OCI-LY7 (cell line): ENCODE data around the gene TBC1D5. TPM values are rescaled to one million over a fixed set of nuclear protein-coding genes. Genes with fewer than 3 reads are reported as not detected.

Experiments used
- BruUV-seq: library from RNA; stranded (reverse); fragments of 400-500 nt; replicated peaks from 2 replicates; lab custom pipeline; 2021; lab: Mats Ljungman, UMichigan
- CTCF ChIA-PET: fragments of 300-600 bp; sonication (Branson Sonifier 250); formaldehyde crosslinking; loops from one replicate; lab custom pipeline; 2022; ENCODE audit warnings: antibody characterized with exemption; ENCODE audit not compliant: unreplicated experiment; lab: Charles Lee
- POLR2A ChIA-PET: fragments of 300-600 bp; sonication (Branson Sonifier 250); formaldehyde crosslinking; loops from one replicate; lab custom pipeline; 2022; ENCODE audit warnings: antibody characterized with exemption; lab: Charles Lee
- DNase-seq: peaks from one replicate; pipeline ENCODE4 v3.0.0-alpha.2; 2015; ENCODE audit warnings: low spot score
- H2AFZ ChIP-seq: fragments of 200-600 bp; sonication (generic), shearing (Covaris generic); 2 replicates; pipeline ENCODE4 v1.6.1; 2014; ENCODE audit warnings: mild to moderate bottlenecking, antibody characterized with exemption, low read length, moderate library complexity
- H3K27ac ChIP-seq: fragments of 200-600 bp; sonication (generic); 2 replicates; pipeline ENCODE4 v1.5.1; 2014; ENCODE audit warnings: mixed run types, low read depth, mild to moderate bottlenecking, moderate library complexity, low read length, inconsistent platforms; ENCODE audit not compliant: poor library complexity, severe bottlenecking
- H3K36me3 ChIP-seq: fragments of 200-600 bp; sonication (generic); 2 replicates; pipeline ENCODE4 v1.6.1; 2014; ENCODE audit warnings: mild to moderate bottlenecking, antibody characterized with exemption, low read length, moderate library complexity, mixed read lengths; ENCODE audit not compliant: insufficient read depth
- H3K4me1 ChIP-seq: fragments of 200-600 bp; sonication (generic); 2 replicates; pipeline ENCODE4 v1.5.1; 2014; ENCODE audit warnings: mild to moderate bottlenecking, low read length; ENCODE audit not compliant: insufficient read depth, poor library complexity, severe bottlenecking
- H3K4me2 ChIP-seq: fragments of 200-600 bp; sonication (generic); 2 replicates; pipeline ENCODE4 v1.6.1; 2014; ENCODE audit warnings: mild to moderate bottlenecking, low read length
- H3K4me3 ChIP-seq: fragments of 200-600 bp; sonication (generic); 2 replicates; pipeline ENCODE4 v1.5.1; 2014; ENCODE audit warnings: mild to moderate bottlenecking, low read depth, low read length; ENCODE audit not compliant: poor library complexity, severe bottlenecking
- H3K79me2 ChIP-seq: fragments of 200-600 bp; sonication (generic); 2 replicates; pipeline ENCODE4 v1.6.1; 2016; ENCODE audit warnings: low read depth, mild to moderate bottlenecking, low read length, moderate library complexity, mixed read lengths; ENCODE audit not compliant: insufficient read depth
- H3K9me2 ChIP-seq: fragments of 200-600 bp; sonication (generic); 2 replicates; pipeline ENCODE4 v1.6.1; 2016; ENCODE audit warnings: mild to moderate bottlenecking, low read length, mixed read lengths; ENCODE audit not compliant: insufficient read depth
- H3K9me3 ChIP-seq: fragments of 200-600 bp; sonication (generic); 2 replicates; pipeline ENCODE4 v1.6.1; 2014; ENCODE audit warnings: mild to moderate bottlenecking, mixed run types, low read length, mixed read lengths
- H4K20me1 ChIP-seq: fragments of 200-600 bp; sonication (generic); 2 replicates; pipeline ENCODE4 v1.6.1; 2014; ENCODE audit warnings: mild to moderate bottlenecking, antibody characterized with exemption, low read length, moderate library complexity, mixed read lengths; ENCODE audit not compliant: insufficient read depth
- CTCF ChIP-seq: fragments of 200-600 bp; sonication (generic); conservative IDR thresholded peaks from 2 replicates; pipeline ENCODE4 v1.5.1; 2014; ENCODE audit warnings: mild to moderate bottlenecking, antibody characterized with exemption, low read length, moderate library complexity, mixed read lengths
- EZH2phosphoT487 ChIP-seq: fragments of 200-600 bp; sonication (generic); IDR thresholded peaks from 2 replicates; pipeline ENCODE4 v1.6.1; 2018; ENCODE audit warnings: low read depth, borderline replicate concordance, mild to moderate bottlenecking, mixed run types, antibody characterized with exemption, low read length, moderate library complexity, mixed read lengths
- intact Hi-C: fragments of 100-400 bp; cut with micrococcal nuclease; formaldehyde crosslinking; loops from one replicate; pipeline ENCODE4 v1.10.0; 2022; ENCODE audit not compliant: unreplicated experiment
- total RNA-seq, 2 experiments: library from RNA; depleted of rRNA in 1 of 2; stranded (reverse); fragments of >200 nt in 1 of 2; shearing (Covaris generic) in 1 of 2; gene quantifications; 2 replicates each; pipeline ENCODE4 v1.2.3, GENCODE V29; 2014 to 2022

The TBC1D5 gene
- total RNA-seq, 2 experiments from 2014 or later = 78.5 to 82.4 TPM

GRCh38 chr3:17602126-17602525 is 140.3 kb downstream of the TBC1D5 start:
- POLR2A ChIA-PET = no interaction called here
- H2AFZ ChIP-seq = no peak overlapping the region
- H3K27ac ChIP-seq = no peak overlapping the region
- CTCF ChIA-PET = no interaction called here
- TF ChIP-seq EZH2phosphoT487 (no peak), CTCF (no peak)
- H3K4me3 ChIP-seq = no peak overlapping the region
- no peak overlapping the region for H3K4me2 ChIP-seq
- no peaks in the 10 kb centered on the region for H3K4me1 ChIP-seq
- BruUV-seq = no TSS peak
- H3K36me3 ChIP-seq = no peaks in the 10 kb centered on the region
- 0 out of 2 replicates have a peak, but pooled peaks cover 6% of the 10 kb centered on the region for H3K9me3 ChIP-seq
- H3K9me2 ChIP-seq = no peaks in the 10 kb centered on the region
- H4K20me1 ChIP-seq = no peaks in the 10 kb centered on the region
- no peak for DNase-seq
- no peaks in the 10 kb centered on the region for H3K79me2 ChIP-seq
- intact Hi-C loops = no loop called here

DNA sequence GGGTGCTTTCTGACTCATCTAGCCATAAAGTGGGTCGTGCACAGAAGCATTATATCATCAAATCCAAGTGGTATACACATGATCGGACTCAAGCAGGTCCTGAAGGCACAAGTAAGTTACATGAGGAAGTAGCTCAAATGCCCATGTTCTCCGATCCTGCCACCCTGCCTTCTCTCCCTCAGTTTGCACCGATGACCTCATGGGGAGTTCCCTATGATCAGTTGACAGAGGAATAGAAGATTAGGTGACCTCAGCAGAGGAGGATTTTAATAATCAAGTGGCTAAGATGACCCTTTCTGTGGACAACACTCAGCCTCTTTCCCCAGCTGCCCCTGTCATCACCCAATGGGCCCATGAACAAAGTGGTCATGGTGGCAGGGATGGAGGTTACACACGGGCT is 149.5 kb downstream of the TBC1D5 start:
- no peak overlapping the region for H3K4me3 ChIP-seq
- H3K79me2 ChIP-seq = no peaks in the 10 kb centered on the region
- ChIA-PET CTCF (no interaction called here), POLR2A (interaction anchor here (1.1 kb wide), 1 partner anchor 150 kb away, joined by 3 read pairs; the partner anchor contains the start of gene TBC1D5)
- no peaks in the 10 kb centered on the region for H3K9me2 ChIP-seq
- H3K4me1 ChIP-seq = no peaks in the 10 kb centered on the region
- BruUV-seq = no TSS peak
- H3K4me2 ChIP-seq = no peak overlapping the region
- no peak overlapping the region for H3K27ac ChIP-seq
- no peaks in the 10 kb centered on the region; the same call in 1 of the 2 replicates for H3K36me3 ChIP-seq
- no peaks in the 10 kb centered on the region for H4K20me1 ChIP-seq
- H2AFZ ChIP-seq = no peak overlapping the region
- intact Hi-C loops = no loop called here
- DNase-seq = no peak
- TF ChIP-seq CTCF (no peak), EZH2phosphoT487 (no peak)
- 0 out of 2 replicates have a peak, but pooled peaks cover 8% of the 10 kb centered on the region for H3K9me3 ChIP-seq

GRCh38 chr3:17590465-17590864 is 152.0 kb downstream of the TBC1D5 start:
- POLR2A ChIA-PET = no interaction called here
- BruUV-seq = no TSS peak
- H3K27ac ChIP-seq = no peak overlapping the region
- H4K20me1 ChIP-seq = no peaks in the 10 kb centered on the region
- no peaks in the 10 kb centered on the region for H3K4me1 ChIP-seq
- intact Hi-C loops = no loop called here
- H3K9me2 ChIP-seq = no peaks in the 10 kb centered on the region
- TF ChIP-seq EZH2phosphoT487 (no peak), CTCF (no peak)
- H3K4me3 ChIP-seq = no peak overlapping the region
- H3K9me3 ChIP-seq = 0 out of 2 replicates have a peak, but pooled peaks cover 8% of the 10 kb centered on the region
- H3K4me2 ChIP-seq = no peak overlapping the region
- no peak for DNase-seq
- H2AFZ ChIP-seq = no peak overlapping the region
- peaks cover 4% of the 10 kb centered on the region; the same call in 1 of the 2 replicates for H3K79me2 ChIP-seq
- CTCF ChIA-PET = no interaction called here
- H3K36me3 ChIP-seq = no peaks in the 10 kb centered on the region; the same call in 1 of the 2 replicates
